ENCODE measurements around the gene PPP1CC. TPM values are rescaled to one million over a fixed set of nuclear protein-coding genes. Genes with fewer than 3 reads are reported as not detected.

Gene PPP1CC
- total RNA-seq, 1 experiment from 2014 or later: 213 TPM

DNA sequence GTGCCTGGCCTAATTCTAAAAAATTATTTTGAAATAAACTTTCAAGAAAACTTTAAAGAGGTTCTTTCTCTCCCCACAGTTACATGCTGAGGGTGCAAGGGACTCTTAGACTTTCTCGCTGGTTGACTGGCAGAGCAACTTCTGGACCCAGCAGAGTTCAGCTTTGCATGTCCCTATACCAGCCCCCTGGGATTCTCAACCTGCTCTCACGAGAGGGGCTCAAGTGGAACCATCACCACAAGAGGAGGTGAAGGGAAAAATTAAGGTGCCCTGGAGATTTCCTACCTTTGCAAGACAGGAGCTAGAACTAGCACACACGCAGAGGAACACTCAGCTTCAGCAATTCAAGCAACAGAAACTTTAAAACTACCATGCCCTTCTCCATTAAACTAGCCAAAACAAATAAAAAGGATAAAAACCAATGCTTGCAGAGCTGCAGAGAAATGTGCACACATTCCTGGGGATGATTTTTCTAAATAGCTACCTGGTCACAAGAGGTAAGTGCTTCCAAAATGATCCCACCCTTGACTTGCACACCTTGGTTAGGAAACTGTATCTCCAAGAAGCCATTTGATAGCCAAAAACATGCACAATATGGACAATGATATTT, 56.3 kb downstream of the PPP1CC start:
- DNase-seq: no peak
- intact Hi-C loops (cut with micrococcal nuclease; ENCODE audit: unreplicated experiment): no loop called here
- no TSS peak for BruUV-seq (replicated peaks)
- Mint-ChIP-seq H3K36me3 (ENCODE audit: insufficient read depth, unreplicated experiment) (peaks cover 8% of the 10 kb centered on the region), H3K4me3 (ENCODE audit: low read depth, unreplicated experiment) (no peak overlapping the region), H3K4me1 (ENCODE audit: low read depth, unreplicated experiment) (peaks cover 18% of the 10 kb centered on the region), H3K27ac (ENCODE audit: unreplicated experiment) (no peak overlapping the region), H3K9me3 (ENCODE audit: low read depth, unreplicated experiment) (no peaks in the 10 kb centered on the region), H3K27me3 (ENCODE audit: unreplicated experiment) (peaks cover 61% of the 10 kb centered on the region)
- TF ChIP-seq, protein P1, sequence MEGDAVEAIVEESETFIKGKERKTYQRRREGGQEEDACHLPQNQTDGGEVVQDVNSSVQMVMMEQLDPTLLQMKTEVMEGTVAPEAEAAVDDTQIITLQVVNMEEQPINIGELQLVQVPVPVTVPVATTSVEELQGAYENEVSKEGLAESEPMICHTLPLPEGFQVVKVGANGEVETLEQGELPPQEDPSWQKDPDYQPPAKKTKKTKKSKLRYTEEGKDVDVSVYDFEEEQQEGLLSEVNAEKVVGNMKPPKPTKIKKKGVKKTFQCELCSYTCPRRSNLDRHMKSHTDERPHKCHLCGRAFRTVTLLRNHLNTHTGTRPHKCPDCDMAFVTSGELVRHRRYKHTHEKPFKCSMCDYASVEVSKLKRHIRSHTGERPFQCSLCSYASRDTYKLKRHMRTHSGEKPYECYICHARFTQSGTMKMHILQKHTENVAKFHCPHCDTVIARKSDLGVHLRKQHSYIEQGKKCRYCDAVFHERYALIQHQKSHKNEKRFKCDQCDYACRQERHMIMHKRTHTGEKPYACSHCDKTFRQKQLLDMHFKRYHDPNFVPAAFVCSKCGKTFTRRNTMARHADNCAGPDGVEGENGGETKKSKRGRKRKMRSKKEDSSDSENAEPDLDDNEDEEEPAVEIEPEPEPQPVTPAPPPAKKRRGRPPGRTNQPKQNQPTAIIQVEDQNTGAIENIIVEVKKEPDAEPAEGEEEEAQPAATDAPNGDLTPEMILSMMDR (IDR thresholded peaks at IDR 0.05; ENCODE audit: unreplicated experiment): no peak
- CTCF ChIA-PET: no interaction called here

DNA sequence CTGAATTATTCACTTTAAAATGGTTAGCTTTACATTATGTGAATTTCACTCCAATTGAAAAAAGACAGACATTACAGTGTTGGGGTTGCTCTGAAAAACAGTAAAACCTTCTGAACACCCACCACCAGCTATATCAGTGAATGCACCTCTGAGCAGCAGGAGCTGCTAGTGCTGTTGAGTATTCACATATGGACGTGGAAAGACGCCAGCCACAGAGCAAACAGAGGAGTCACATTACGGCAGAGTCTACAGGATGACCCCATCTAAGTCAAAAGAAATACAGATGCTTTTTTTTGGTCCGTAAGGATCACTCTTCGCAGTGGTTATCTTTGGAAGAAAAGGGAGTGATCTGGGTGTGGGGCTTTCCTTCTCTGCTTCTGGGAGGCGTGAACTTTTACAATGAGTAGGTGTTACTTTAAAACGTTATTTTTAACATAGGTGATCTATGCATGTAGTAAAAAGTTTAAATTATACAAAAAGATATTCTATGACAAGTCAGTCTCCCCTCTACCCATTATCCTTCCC, 58.3 kb downstream of the PPP1CC start:
- peaks cover 50% of the 10 kb centered on the region for H3K27me3 Mint-ChIP-seq (ENCODE audit: unreplicated experiment)
- BruUV-seq (replicated peaks): no TSS peak
- CTCF ChIA-PET: no interaction called here
- H3K4me1 Mint-ChIP-seq (ENCODE audit: low read depth, unreplicated experiment): peaks cover 11% of the 10 kb centered on the region
- no peaks in the 10 kb centered on the region for H3K9me3 Mint-ChIP-seq (ENCODE audit: low read depth, unreplicated experiment)
- H3K4me3 Mint-ChIP-seq (ENCODE audit: low read depth, unreplicated experiment): no peak overlapping the region
- intact Hi-C loops (cut with micrococcal nuclease; ENCODE audit: unreplicated experiment): no loop called here
- TF ChIP-seq, protein P1 (IDR thresholded peaks at IDR 0.05; ENCODE audit: unreplicated experiment): no peak
- peaks cover 2% of the 10 kb centered on the region for H3K36me3 Mint-ChIP-seq (ENCODE audit: insufficient read depth, unreplicated experiment)
- no peak overlapping the region for H3K27ac Mint-ChIP-seq (ENCODE audit: unreplicated experiment)
- no peak for DNase-seq

DNA sequence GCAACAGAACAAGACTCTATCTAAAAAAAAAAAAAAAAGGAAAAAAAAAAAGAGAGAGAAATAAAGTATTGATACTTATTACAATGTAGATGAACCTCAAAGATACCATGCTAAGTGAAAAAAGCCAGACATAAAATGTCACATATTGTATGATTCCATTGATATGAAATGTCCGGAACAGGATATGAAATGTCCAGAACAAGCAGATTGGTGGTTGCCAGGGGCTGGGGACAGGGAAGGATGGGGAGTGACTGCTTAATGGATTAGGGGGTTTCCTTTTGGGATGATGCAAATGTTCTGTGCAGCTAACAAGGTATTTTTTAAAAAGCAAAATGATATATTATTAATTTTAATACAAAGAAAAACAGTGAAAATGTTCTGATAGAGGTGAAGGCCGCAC, 58.8 kb downstream of the PPP1CC start:
- no TSS peak for BruUV-seq (replicated peaks)
- Mint-ChIP-seq H3K27me3 (ENCODE audit: unreplicated experiment) (peaks cover 45% of the 10 kb centered on the region), H3K4me1 (ENCODE audit: low read depth, unreplicated experiment) (peaks cover 10% of the 10 kb centered on the region), H3K27ac (ENCODE audit: unreplicated experiment) (no peak overlapping the region), H3K36me3 (ENCODE audit: insufficient read depth, unreplicated experiment) (no peaks in the 10 kb centered on the region), H3K4me3 (ENCODE audit: low read depth, unreplicated experiment) (no peak overlapping the region), H3K9me3 (ENCODE audit: low read depth, unreplicated experiment) (no peaks in the 10 kb centered on the region)
- no peak for DNase-seq
- intact Hi-C loops (cut with micrococcal nuclease; ENCODE audit: unreplicated experiment): no loop called here
- TF ChIP-seq, protein P1 (IDR thresholded peaks at IDR 0.05; ENCODE audit: unreplicated experiment): no peak
- CTCF ChIA-PET: no interaction called here

DNA sequence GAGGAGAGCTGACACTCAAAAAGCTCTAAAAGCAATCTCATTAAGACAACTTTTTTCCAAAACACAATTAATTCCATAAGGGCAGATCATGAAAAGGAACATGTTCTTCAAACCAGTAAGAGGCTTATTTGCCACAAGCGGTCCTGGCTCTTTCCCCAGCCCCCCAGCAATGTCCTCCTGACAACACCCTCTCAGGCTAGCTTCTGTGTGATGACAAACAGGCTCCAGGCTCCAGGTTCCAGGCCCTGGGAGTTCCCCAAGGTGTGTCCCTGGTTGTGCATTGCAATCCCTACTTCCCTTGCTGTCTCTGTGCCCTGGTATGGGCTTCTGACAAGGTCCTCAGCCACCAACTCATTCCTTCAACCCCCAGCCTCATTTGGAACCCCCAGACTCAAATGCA, 62.7 kb downstream of the PPP1CC start:
- Mint-ChIP-seq H3K27ac (ENCODE audit: unreplicated experiment) (no peak overlapping the region), H3K4me3 (ENCODE audit: low read depth, unreplicated experiment) (no peak overlapping the region), H3K36me3 (ENCODE audit: insufficient read depth, unreplicated experiment) (no peaks in the 10 kb centered on the region), H3K27me3 (ENCODE audit: unreplicated experiment) (peaks cover 25% of the 10 kb centered on the region), H3K9me3 (ENCODE audit: low read depth, unreplicated experiment) (no peaks in the 10 kb centered on the region), H3K4me1 (ENCODE audit: low read depth, unreplicated experiment) (no peaks in the 10 kb centered on the region)
- intact Hi-C loops (cut with micrococcal nuclease; ENCODE audit: unreplicated experiment): no loop called here
- BruUV-seq (replicated peaks): no TSS peak
- TF ChIP-seq, protein P1 (IDR thresholded peaks at IDR 0.05; ENCODE audit: unreplicated experiment): no peak
- CTCF ChIA-PET: no interaction called here
- no peak for DNase-seq

Measured in Calu3 (cell line).